GM19193 (cell line): ENCODE results near the gene SCYL3.

ENCODE experiments used
- POLR2A ChIP-seq: IDR thresholded peaks from 4 replicates; pipeline ENCODE4 v1.6.1; 2011; ENCODE audit not compliant: insufficient read depth, insufficient read length; ENCODE audit errors: extremely low read depth

Gene SCYL3

DNA sequence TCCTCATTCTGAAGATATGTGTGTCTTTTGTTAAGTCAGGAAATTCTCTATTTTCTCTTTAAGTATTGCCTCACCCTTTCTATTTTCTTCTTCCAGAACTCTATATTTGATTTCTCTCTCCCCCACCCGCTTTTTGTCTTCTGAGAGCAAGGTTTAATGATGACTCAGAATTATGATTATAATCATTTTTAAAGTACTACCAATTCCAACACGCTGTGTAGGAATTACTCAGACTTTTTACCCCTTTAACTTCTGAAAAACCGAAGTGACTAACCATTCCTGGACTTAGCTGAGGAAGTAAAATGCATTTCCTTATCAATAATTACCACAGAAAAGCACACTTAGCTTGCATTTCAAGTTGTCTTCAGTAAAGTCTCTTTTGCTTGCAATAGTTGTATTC lies 20.8 kb upstream of the SCYL3 start:
- no peak for TF ChIP-seq POLR2A

DNA sequence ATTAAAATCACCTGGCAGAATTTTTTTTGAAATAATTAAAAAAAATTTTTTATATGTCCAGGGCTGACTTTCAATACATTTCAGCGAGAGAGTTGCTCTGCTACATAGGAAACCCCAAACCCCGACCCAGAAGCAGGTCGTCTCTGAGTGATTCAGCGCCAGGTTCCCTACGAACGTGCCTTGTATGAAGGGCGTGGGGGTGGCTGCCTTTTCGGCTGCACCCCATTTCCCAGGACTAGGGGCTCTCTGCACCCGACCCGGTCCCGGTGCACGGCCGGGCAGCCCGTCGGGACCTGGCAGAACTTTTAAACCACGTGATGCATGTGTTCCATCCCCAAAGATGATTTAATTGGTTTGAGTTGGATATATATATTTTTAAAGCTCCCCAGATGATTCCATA lies 15.8 kb upstream of the SCYL3 start:
- TF ChIP-seq POLR2A: no peak

DNA sequence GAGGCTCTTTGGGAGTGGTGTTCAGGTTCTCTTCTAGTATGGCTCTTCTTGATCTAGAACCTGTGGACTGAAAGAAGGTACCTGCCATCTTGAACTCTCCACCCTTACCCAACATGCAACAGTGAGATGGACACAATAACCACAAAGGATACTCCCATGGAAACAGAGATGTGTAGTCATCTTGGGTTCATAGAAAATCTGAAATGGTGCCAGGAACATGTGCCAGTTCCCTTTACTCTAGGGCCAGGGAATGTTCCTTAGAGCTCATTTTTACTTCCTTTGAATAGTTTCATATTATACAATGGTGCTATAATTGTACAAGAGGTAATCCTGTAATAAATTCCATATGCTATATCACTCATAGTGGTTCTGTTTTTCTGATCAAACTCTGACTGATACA lies 13.2 kb upstream of the SCYL3 start:
- TF ChIP-seq POLR2A: no peak

DNA sequence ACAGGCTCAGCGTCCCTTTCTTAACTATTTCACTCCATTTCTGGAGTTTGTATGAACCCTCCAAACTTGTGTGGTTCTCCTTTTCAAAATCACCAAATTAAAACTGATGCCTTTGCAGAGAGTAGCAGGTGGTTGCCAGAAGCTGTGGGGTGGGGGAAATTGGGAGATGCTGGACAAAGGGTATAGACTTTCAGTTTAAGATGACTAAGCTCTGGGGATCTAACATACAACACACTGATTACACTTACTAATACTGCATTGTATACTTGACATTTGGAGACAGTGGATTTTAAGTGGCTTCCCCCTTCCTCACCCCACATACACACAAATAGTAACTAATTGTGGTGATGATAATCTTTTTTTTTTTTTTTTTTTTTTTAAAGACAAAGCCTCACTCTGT lies 11.1 kb upstream of the SCYL3 start:
- no peak for TF ChIP-seq POLR2A

DNA sequence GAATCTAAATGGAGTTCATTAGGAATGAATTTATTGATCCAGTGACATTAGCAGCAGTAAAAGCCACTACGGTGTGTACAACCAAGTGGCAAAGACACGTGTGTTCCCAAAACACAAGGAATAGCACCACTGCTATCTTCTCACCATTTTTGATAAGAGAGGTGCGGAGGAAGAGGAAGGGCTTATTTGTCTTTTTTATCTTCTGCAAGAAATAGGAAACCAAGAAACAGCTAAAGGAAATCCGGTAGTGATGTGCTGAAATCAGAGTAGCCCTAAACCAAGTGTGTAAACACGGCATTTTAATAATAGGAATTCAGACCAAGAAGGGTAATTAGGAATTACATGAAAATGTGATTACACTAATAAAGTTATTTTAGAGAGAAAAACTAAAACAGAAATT lies 9.1 kb upstream of the SCYL3 start:
- no peak for TF ChIP-seq POLR2A

DNA sequence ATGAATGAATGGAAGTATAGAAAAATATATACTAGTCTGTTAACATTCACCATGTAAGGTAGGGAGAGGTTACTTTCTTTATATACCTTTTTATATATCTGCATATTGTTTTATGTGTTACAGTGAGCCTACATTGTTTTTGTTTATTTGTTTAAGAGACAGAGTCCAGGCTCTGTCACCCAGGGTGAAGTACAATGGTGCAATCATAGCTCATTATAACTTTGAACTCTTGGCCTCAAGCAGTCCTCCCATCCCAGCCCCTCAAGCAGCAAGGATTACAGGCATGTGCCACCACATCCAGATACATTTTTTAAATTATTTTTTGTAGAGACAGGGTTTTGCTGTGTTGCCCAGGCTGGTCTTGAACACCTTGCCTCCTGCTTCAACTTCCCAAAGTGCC lies 7.4 kb upstream of the SCYL3 start:
- TF ChIP-seq POLR2A: no peak

DNA sequence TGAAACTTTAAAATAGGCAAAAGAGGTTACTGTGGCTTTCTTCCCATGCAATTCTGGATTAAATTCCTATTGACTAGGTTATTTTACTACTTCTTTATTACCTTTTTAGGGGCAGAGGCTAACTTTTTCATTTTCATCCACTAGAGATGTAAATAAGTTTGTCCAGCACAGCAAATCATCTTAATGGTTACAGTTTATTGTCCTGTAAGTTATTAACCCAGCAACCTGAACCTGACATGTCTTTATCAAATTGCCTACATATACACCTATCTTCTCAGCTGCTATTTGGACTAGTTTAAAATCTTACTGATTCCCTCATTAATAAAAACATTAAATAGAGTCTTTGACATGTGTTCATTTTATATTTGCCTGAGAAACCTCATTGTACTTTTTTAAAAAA lies 6.9 kb upstream of the SCYL3 start:
- no peak for TF ChIP-seq POLR2A

DNA sequence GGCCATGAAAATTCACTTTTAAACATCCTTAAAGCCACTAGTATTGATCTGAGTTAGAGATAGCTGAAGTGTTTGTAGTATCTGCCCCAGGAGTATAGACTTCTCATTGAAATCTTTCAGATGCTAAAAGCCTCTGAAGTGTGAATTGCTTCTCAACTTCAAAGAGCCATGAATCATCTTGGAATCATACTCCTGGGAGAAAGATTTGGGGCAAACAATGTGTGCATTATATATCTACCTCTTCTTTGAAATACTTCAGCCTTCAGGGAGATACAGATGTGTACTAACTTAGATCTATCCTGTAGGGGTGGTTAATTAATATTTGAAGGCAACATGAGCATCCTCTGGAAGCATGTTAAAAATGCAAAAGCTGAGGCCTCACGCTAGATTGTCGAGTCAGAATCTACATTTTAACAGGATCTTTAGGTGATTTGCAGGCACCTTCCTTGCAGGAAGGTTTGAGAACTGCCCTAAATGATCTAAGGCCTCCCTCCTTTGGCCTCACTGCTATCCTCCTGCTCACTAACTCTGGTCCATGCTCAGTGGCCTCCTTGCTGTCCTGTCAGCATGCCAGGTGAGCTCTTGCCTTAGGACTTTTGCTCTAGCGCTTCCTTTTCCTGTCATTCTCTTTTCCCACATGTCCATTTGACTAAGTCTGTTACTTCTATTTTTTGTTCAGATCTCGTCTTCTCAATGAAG lies 6.0 kb upstream of the SCYL3 start:
- TF ChIP-seq POLR2A: no peak

DNA sequence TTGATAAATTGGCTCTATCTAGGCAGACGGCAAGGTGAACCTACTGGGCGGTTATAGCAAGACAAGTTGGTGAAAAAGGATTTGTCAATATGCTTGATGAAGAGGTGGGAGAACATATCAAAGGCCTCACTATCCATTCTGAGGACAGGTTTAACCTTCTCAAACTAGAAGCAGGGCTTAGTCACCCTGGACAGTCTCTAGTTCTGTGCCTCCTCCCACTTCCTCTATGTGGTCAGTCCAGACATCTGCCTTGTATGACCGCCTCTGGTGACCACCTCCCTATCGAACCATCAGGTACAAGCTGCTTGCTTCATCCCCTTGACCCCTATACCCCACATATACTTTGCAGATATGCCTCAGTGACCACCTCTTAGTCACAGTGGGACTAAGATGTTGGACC lies 2.3 kb upstream of the SCYL3 start:
- no peak for TF ChIP-seq POLR2A

DNA sequence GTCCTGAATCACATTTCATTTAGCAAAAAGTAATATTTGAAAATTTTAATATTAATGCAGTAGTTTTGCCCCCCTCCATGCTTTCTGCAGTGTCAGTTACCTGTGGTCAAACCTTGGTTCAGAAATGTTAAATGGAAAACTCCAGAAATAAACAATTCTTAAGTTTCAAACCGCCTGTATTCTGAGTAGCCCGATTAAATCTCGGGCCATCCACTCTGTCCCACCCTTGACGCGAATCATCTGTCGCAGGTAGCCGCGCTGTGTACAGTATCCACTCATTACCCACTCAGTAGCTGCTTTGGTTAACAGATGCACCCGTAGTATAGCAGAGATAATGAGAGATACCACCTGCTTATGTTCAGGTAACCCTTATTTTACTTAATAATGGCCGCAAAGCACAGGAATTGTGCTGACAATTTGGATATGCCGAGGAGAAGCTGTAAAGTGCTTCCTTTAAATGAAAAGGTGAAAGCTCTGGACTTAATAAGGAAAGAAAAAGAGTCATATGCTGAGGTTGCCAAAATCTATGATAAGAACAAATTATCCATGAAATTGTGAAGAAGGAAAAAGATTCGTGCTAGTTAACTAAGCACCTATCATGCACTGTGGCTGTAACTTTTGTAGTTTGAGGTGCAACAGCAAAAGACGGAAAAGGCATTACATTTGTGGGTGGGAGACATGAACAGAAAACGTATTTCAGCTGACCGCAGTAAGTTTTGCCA lies 889 bp upstream of the SCYL3 start:
- TF ChIP-seq POLR2A: no peak

DNA sequence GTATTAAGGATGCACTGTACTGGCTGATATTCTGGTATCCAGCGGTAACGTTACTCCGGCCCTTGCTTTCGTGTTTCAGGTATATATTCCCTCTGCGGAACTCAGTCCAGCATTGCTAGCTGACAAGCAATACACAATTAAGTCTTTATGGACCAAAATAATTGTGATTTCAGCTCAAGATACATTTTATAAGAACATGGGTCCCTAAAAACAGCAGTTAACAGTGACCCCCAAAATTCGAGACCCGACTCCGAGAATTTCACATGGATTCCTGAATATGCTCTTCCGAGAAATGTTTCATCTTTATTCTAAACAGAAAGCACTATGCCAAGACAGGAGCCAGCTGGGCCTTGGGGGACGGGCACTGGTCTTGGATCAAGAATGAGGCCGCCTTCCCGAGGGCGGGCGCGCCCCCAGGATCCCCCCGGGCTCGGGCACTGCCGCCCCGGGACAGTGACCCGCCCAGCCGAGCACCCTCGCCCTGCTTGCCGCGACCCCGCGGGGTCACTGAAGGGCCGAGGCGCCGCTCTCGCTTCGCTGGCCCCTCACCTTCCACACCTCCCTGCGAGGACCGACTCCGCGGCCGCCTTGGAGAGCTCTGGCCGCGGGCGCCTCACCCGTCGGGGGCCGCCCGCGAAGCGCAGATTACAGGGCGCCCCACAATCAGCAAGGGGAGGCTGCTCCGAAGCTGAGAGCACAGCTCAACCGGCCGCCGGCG lies 610 bp downstream of the SCYL3 start:
- no peak for TF ChIP-seq POLR2A

DNA sequence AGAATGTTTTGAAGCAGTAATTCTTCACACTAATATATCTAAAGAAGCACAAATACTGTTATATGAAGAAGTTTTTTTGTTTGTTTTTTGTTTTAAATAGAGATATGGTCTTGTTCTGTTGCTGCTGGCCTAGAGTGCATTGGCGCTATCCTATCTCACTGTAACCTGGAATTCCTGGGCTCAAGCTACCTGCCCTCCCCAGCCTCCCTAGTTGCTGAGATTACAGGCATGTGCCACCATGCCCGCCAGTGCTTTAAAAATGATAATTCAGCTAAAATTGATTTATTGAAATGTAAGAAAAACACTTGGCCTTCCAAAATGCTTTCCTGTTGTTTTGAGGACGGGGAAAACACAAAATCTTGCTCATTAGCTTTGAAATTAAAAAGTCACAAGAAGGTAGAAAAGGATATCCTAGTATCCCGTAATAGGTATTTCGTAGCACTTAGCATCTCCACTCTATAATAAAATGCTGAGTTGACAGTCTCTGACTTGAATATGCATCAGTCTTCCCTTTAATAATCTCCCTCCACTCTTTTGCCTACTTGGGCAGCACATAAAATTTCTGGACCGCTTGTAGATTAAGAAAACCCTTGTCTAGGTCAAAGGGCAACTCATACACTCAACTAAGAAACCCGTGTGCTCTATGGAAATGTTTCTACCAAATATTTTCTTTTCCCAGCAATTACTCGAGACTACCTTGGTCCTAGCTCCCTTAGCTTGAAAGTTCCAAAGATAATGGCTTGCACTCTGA lies 1.3 kb downstream of the SCYL3 start:
- TF ChIP-seq POLR2A: no peak

DNA sequence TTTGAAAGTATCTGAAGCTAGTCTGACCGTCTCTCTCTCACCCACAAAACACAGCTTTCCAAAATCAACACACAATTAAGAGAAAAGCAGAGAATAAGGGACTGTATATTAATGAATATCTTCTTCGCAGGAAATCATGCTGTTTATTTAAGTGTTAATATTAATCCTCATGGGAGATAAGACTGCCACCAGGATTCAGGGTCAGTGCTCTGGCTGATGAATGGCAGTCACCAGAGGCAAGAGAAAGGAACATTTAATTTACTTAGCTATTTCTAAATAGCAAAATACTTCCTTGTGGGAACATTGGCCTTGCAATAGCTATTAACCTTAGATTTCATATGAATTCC lies 2.2 kb downstream of the SCYL3 start:
- no peak for TF ChIP-seq POLR2A

DNA sequence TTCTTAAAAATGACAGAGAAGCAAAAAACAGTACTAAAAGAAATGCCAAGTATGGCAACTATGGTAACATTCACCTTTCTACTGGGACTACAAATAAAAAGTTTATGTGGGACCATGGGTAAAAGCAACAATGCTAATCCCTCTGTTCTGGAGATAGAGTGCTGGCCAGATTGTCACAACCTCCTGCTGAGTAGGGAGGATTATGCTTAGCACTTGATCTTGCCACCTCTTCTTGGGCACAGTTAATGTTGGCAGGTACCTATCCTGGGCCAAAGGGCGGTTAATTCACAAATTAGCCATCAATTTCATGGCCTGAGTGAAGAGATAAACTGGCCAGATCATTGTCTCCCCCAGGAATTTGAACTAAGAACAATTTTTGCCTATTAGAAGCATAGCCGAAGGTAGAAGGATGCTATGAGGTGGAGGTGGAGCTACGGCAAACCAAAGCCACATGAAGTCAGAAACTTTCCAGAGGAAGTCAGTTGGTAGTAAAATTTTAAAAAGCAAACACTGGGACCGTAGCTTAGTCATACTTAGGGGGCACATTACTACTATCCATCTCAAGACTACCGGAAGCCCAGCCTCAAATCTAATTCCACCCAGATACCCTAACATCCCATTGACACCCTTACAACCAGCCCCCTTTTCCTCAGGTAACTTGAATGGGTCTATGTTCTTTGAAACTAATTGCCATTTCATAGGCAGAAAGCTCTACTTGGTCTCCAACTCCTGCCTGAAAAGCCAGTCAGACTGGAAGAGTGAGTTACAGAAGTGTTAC lies 2.7 kb downstream of the SCYL3 start:
- peak; percentile 27 for TF ChIP-seq POLR2A

DNA sequence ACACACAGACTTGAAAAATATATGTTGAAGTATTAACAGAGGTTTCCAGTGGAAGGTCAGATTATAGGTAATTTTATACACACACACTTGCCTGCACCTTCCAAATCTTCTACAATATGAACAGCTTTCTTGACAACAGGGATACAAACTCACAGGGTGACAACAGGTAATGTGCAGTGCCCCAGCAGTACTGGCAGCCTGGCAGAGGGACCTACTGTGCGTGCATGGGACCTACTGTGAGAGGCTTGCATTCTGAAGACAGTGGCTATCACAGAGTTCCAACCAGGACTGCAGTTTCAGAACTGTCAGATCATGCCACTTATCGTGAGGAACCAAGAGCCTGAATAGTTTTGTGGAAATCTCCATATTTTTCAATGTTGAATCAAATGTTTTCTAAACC lies 3.8 kb downstream of the SCYL3 start:
- TF ChIP-seq POLR2A: no peak
